Tibial nerve (tissue), 4 donors: ENCODE data around the gene SLC6A8. TPM values are rescaled to one million over a fixed set of nuclear protein-coding genes. Genes with fewer than 3 reads are reported as not detected.
"Not testable (repeated sequence)": the region's sequence is repeated elsewhere in the genome, so short reads cannot be mapped to it uniquely, and the experiment has no call there.

ENCODE experiments used
- DNase-seq, 2 donors: peaks; one replicate each; pipeline ENCODE4 v3.0.0-alpha.2; 2019; ENCODE audit warnings: low spot score in 2 of 2
- H3K27ac ChIP-seq, 4 donors: fragments of 200-600 bp; sonication (generic) in 3 of 4; one replicate each; pipeline ENCODE4 v1.5.1; 2017 to 2019; ENCODE audit warnings: mild to moderate bottlenecking in 1 of 4
- H3K27me3 ChIP-seq, 2 donors: fragments of 200-600 bp; sonication (generic) in 1 of 2; one replicate each; pipeline versions ENCODE4 v1.5.1 to v1.6.0; 2017 to 2019
- H3K36me3 ChIP-seq, 3 donors: fragments of 200-600 bp; sonication (generic); one replicate each; pipeline ENCODE4 v1.5.1; 2018 to 2019
- H3K4me1 ChIP-seq, 4 donors: fragments of 200-600 bp; sonication (generic) in 3 of 4; one replicate each; pipeline ENCODE4 v1.5.1; 2017 to 2019
- H3K4me3 ChIP-seq, 4 donors: fragments of 200-600 bp; sonication (generic) in 3 of 4; one replicate each; pipeline ENCODE4 v1.5.1; 2017 to 2019; ENCODE audit warnings: mild to moderate bottlenecking in 1 of 4, moderate library complexity in 1 of 4
- H3K9me3 ChIP-seq, 4 donors: fragments of 200-600 bp; sonication (generic) in 3 of 4; one replicate each; pipeline ENCODE4 v1.5.1; 2017 to 2019
- EP300 ChIP-seq, 2 donors: sonication (generic); formaldehyde crosslinking; IDR thresholded peaks; one replicate each; pipeline ENCODE4 v1.6.1; 2017; ENCODE audit warnings: antibody characterized with exemption in 2 of 2, mild to moderate bottlenecking in 1 of 2
- POLR2A ChIP-seq, 2 donors: fragments of 450-650 bp; IDR thresholded peaks; one replicate each; pipeline ENCODE4 v1.6.1; 2017; ENCODE audit warnings: antibody characterized with exemption in 2 of 2, mild to moderate bottlenecking in 2 of 2, moderate library complexity in 2 of 2
- WGBS, 2 donors: methylation state at CpG; one replicate each; pipeline ENCODE4 v1.1.5; 2018; 5-methylcytosine and 5-hydroxymethylcytosine counted together
- total RNA-seq, 4 donors: library from RNA; depleted of rRNA; stranded (reverse); fragments of >200 nt; gene quantifications; one replicate each; pipeline ENCODE4 v1.1.0, GENCODE V29; 2016
- TF ChIP-seq, protein P1 (sequence below), 5 experiments: fragments of 200-600 bp in 3 of 5; fragments of 450-650 bp in 2 of 5; sonication (generic) in 3 of 5; IDR thresholded peaks; one replicate each; pipeline ENCODE4 v1.5.1; 2016 to 2019; ENCODE audit warnings: antibody characterized with exemption in 5 of 5, mild to moderate bottlenecking in 3 of 5, moderate library complexity in 2 of 5

SLC6A8 gene
- total RNA-seq, 4 donors from 2014 or later: 14.4 to 26.7 (median 21.9) TPM

DNA sequence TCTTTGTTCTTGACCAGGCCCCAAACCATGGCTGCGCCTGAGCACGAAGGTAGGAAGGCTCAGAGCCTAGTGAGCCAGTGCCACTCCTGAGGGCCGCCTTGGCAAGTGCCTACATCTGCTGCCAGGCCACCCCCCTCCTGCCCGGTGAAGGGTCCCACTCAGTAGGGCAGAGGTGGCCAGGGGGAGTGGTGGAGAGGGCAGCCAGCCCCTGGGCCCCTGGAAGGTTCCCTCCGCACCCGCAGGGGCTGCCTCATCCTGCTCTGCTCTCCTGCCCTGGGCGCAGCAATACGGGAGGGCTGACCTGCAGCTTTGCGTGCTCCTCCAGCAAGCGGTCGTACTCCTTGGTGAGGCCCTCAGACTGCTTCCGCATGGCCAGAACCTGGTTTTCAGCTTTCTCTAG lies 14.0 kb downstream of the SLC6A8 start:
- no peak overlapping the region for H3K27ac ChIP-seq
- H3K9me3 ChIP-seq: no peaks in the 10 kb centered on the region
- WGBS, 2 donors: 95 to 100% methylated on average over 2 to 12 of the region's 12 CpGs
- peaks cover 0 to 38% (median 0%) of the 10 kb centered on the region in 3 donors for H3K36me3 ChIP-seq
- TF ChIP-seq EP300 (IDR thresholded peaks at IDR 0.05) (no peak), POLR2A (IDR thresholded peaks at IDR 0.05) (no peak)
- TF ChIP-seq, protein P1, sequence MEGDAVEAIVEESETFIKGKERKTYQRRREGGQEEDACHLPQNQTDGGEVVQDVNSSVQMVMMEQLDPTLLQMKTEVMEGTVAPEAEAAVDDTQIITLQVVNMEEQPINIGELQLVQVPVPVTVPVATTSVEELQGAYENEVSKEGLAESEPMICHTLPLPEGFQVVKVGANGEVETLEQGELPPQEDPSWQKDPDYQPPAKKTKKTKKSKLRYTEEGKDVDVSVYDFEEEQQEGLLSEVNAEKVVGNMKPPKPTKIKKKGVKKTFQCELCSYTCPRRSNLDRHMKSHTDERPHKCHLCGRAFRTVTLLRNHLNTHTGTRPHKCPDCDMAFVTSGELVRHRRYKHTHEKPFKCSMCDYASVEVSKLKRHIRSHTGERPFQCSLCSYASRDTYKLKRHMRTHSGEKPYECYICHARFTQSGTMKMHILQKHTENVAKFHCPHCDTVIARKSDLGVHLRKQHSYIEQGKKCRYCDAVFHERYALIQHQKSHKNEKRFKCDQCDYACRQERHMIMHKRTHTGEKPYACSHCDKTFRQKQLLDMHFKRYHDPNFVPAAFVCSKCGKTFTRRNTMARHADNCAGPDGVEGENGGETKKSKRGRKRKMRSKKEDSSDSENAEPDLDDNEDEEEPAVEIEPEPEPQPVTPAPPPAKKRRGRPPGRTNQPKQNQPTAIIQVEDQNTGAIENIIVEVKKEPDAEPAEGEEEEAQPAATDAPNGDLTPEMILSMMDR (IDR thresholded peaks at IDR 0.05): no peak
- H3K4me1 ChIP-seq: peaks cover 0 to 7% (median 0%) of the 10 kb centered on the region in 4 donors
- DNase-seq: no peak
- no peaks in the 10 kb centered on the region for H3K27me3 ChIP-seq
- H3K4me3 ChIP-seq: no peak overlapping the region

DNA sequence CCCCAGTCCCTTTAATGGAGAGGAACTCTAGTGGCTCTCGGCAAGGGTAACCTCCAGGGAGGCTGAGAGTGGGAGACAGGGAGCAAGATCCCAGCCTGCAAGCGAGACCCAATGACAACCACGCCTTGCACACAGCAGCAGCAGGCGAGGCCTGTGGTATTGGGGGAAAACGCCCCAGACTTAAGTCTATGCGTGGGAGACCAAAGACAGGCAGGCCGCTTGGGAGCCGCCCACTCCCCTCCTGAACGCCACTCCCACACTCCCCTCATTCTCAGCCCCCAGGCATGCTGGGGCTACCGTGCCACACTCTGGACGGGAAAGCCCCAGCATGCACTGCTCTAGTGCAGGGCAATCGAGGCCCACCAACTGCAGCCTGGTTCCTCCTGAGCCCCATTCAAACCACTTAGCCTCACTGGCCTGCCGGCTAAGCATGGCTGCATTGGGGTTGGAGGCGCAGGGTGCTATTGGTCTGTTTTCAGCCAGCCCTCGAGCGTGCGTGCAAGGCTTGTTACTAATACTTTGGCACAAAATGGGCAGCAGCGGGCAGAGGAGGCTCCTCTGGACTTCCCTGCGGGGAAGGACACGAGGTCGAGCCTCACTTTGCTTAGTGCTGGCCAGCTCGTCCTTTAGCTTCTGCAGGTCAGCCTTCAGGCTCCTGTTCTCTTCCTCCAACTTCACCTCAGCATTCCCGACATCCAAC lies 14.8 kb downstream of the SLC6A8 start:
- Histone ChIP-seq H3K9me3 (no peaks in the 10 kb centered on the region), H3K27ac (no peak overlapping the region), H3K4me1 (peaks cover 0 to 7% (median 0%) of the 10 kb centered on the region in 4 donors), H3K27me3 (no peaks in the 10 kb centered on the region), H3K36me3 (peaks cover 0 to 31% (median 0%) of the 10 kb centered on the region in 3 donors), H3K4me3 (no peak overlapping the region)
- WGBS, 2 donors: 50 to 77% methylated on average over 6 to 23 of the region's 23 CpGs
- TF ChIP-seq, protein P1 (IDR thresholded peaks at IDR 0.05): no peak
- TF ChIP-seq POLR2A (IDR thresholded peaks at IDR 0.05): no peak
- no peak for DNase-seq

DNA sequence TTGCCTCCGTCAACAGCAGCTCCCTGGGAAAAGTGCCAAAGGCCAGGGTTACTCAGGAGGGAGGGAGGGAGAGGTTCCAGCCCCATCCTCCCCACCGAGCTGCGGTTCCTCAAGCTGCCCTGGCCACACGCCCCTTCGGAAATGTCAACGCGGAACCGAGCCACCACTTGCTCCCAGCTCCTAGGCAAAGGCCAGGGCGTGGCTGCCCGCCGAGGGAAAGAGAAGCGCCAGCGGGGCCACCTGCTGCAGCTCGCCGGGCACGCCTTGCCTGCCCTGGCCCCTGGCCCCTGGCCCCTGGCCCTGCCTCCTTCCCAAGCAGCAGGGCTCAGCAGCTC lies 15.3 kb downstream of the SLC6A8 start:
- Histone ChIP-seq H3K27ac (no peak overlapping the region), H3K36me3 (peaks cover 0 to 29% (median 0%) of the 10 kb centered on the region in 3 donors), H3K4me1 (peaks cover 0 to 9% (median 0%) of the 10 kb centered on the region in 4 donors), H3K4me3 (no peak overlapping the region), H3K27me3 (no peaks in the 10 kb centered on the region), H3K9me3 (no peaks in the 10 kb centered on the region)
- TF ChIP-seq EP300 (IDR thresholded peaks at IDR 0.05): no peak
- DNase-seq: no peak
- 33 to 77% methylated on average over 1 to 10 of the region's 16 CpGs for WGBS, 2 donors

DNA sequence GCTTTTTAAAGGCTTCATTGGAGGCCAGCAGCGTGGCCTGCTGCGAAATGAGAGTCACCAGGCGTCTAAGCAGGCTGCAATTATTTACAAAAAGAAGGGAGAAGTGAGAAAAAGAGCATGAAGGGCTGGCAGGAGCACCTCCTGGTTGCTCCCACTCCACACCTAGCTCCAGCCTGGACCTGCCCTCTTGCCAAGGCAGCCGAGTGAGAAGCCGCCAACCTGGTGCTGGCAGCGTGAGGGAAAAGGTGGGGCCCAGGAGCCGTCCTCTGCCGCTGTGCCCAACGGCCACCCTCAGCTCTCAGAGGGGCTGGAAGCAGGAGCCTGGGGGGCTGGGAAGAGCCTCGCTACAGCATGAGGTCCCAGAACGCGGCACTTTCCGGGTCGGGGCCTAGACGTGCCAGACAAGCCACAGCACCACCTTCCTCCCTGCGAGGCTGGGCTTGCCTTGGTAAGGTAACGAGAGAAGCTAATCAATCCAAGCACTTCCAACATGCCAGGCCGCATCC lies 16.3 kb downstream of the SLC6A8 start:
- no peak overlapping the region for H3K27ac ChIP-seq
- no peak for DNase-seq
- WGBS, 2 donors: 90 to 99% methylated on average over 7 to 17 of the region's 18 CpGs
- H3K27me3 ChIP-seq: no peaks in the 10 kb centered on the region
- TF ChIP-seq, protein P1 (IDR thresholded peaks at IDR 0.05): no peak
- TF ChIP-seq POLR2A (IDR thresholded peaks at IDR 0.05) (no peak), EP300 (IDR thresholded peaks at IDR 0.05) (no peak)
- no peak overlapping the region for H3K4me3 ChIP-seq
- H3K9me3 ChIP-seq: no peaks in the 10 kb centered on the region
- peaks cover 0 to 29% (median 0%) of the 10 kb centered on the region in 3 donors for H3K36me3 ChIP-seq
- peaks cover 0 to 12% (median 0%) of the 10 kb centered on the region in 4 donors for H3K4me1 ChIP-seq

DNA sequence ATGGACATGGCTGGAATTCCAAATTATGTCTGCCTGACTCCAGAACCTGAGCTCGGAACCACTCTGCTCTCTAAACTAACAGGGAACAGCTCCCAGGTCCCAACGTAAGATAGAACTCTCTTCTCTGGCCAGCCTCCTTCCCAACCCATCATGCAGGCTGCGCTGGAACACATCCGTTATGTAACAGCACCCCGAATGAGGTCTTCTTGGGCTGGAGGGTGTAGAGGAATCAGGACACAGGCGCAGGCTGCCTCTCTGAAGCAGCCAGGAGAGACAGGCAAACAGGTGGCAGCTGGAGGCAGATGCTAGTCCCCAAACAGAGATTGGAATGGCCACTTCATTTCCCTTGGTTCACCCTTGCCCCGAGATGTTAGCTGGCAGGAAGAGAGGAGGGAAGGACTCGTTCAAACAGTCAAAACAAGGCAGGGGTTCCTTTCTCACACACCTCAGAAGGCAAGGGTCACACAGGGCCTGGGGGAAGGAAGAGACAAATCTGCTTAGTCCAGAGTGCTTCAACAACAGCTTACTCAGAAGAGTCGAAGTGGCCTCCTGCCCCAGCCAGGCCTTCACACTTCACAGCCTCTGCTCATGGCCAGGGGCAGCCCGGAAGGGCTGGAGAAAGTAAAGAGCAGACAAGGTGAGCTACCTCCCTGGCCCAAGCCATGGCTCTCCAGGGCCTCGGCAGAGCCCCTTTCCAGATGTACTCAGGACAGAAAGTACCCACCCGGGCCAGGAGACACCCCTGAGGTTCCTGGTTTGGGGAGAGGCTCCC lies 17.1 kb downstream of the SLC6A8 start:
- 75 to 86% methylated on average over 4 to 12 of the region's 12 CpGs for WGBS, 2 donors
- H3K9me3 ChIP-seq, H3K27me3 ChIP-seq, H3K4me3 ChIP-seq, DNase-seq, H3K27ac ChIP-seq: not testable (repeated sequence)
- Histone ChIP-seq H3K4me1 (peaks cover 0 to 12% (median 0%) of the 10 kb centered on the region in 4 donors), H3K36me3 (peaks cover 0 to 34% (median 0%) of the 10 kb centered on the region in 3 donors)

DNA sequence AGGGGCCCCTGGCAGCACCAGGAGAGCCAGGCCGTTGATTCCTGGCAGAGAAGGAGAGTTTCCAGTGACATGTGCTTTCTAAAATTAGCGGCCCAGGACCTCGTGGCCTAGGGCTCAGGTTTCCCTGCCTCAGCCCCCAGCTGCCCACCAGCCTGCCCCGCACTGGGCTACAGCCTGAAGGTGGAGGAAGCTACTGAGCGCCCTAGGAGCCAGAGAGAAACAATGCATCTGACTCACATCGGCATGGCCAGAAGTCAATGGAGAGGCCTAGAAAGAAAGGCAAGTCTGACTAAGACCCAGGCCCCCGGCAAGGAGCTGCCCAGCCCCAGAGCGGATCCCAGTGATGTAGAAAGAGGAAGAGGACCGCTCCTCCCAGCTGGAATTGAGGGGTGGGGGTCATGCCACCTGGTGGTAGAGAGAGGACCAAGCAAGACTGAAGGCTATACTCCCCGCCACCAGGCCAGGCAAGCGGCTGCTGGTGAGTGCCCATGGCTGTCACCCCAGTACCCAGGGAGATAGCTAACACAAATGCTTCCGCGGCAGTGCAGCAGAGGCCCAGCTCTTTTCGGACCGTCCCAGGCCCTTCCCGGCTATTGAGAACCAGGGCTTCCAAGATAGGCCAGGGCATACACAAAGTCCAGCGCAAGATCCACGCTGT lies 17.8 kb downstream of the SLC6A8 start:
- Histone ChIP-seq H3K4me1 (peaks cover 0 to 12% (median 0%) of the 10 kb centered on the region in 4 donors), H3K36me3 (peaks cover 0 to 41% (median 0%) of the 10 kb centered on the region in 3 donors)
- not testable (repeated sequence) for H3K27me3 ChIP-seq, H3K9me3 ChIP-seq, H3K27ac ChIP-seq, DNase-seq, H3K4me3 ChIP-seq
- 88% methylated on average over 12 to 18 of the region's 18 CpGs for WGBS, 2 donors
